Measurements from ENCODE around the gene ZFAND3. TPM values are rescaled to one million over a fixed set of nuclear protein-coding genes. Genes with fewer than 3 reads are reported as not detected.
A peak's percentile ranks its signal among the peaks of the same experiment; 100 is the strongest.

Gene ZFAND3
- total and polyA plus RNA-seq, 4 donors: 24.5 to 152 (median 81.6) TPM

DNA sequence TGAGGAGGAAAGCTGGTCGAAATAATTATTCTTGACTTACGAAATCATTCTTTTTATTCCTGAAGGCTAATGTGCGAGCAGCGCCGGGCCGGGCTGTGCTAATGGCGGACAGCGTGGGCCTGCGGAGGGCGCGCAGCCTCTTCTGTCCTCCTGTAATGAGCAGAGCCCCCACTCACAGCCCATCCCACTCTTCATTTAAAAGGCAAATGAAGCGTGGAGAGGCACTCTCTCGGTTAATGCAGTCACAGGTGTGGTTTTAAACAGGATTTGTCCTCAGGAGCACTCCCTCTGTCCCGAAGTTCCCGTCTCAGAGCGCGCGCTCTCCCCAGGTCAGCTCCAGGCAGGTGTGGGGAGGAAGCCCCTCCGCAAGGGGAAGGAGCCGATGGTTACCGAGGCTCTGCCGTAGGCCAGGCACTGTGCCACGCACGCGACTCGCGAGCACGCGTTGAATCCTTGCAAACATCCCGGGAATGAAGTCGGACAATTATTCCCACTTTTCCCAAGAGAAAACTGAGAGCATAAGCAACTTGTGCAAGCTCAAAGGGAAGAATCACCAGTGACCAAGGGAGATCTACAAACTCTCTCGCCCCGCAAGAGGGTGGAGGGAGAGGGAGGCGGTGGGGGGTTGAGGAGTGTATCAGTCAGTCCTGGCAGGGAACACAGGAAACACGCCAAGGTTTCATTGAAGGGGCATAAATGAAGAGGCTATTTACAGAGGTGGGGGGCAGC is 35.5 kb upstream of the ZFAND3 start:
- Histone ChIP-seq H3K4me3 (ENCODE audit: low read depth, low read length) (peak overlapping the region; percentile 55), H3K9me3 (ENCODE audit: control insufficient read depth, insufficient read depth, low read length) (no peaks in the 10 kb centered on the region), H3K36me3 (ENCODE audit: control insufficient read depth, insufficient read depth, low read length) (no peaks in the 10 kb centered on the region), H3K4me1 (ENCODE audit: control insufficient read depth, insufficient read depth, low read length) (peaks cover 27% of the 10 kb centered on the region), H3K27me3 (ENCODE audit: control insufficient read depth, insufficient read depth, low read length) (no peaks in the 10 kb centered on the region), H3K27ac (ENCODE audit: low read depth, low read length) (peak overlapping the region; percentile 64)
- WGBS (ENCODE audit: insufficient coverage): 4% methylated on average over 22 of the region's 35 CpGs
- peak in 5 of 6 donors; percentile 15 to 87 (median 42) for DNase-seq (ENCODE audit: low read depth in 4 of 6, low spot score in 6 of 6)

DNA sequence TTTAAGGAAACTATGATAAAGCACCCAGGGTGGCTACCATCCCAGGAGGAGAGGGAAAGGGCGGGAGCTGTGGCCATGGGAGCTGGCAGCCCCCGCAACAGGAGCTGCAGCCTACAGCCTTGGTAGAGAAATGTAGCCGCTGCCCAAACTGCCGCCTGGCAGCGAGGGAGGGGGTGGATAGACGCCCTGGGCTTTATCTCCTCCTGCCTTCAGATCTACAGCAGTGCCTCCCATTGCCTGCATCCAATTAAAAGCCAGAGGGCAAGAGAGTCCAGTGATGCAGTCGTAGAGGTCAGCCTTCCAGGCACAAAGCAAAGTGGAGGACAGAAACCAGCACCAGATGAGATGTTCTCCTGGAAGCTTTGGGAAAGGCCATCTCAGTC is 35.0 kb upstream of the ZFAND3 start:
- Histone ChIP-seq H3K27me3 (ENCODE audit: control insufficient read depth, insufficient read depth, low read length) (no peaks in the 10 kb centered on the region), H3K27ac (ENCODE audit: low read depth, low read length) (no peak overlapping the region), H3K4me1 (ENCODE audit: control insufficient read depth, insufficient read depth, low read length) (peaks cover 22% of the 10 kb centered on the region), H3K9me3 (ENCODE audit: control insufficient read depth, insufficient read depth, low read length) (no peaks in the 10 kb centered on the region), H3K36me3 (ENCODE audit: control insufficient read depth, insufficient read depth, low read length) (no peaks in the 10 kb centered on the region), H3K4me3 (ENCODE audit: low read depth, low read length) (peak overlapping the region; percentile 55)
- DNase-seq (ENCODE audit: low read depth in 4 of 6, low spot score in 6 of 6): no peak
- 30% methylated on average over 5 of the region's 7 CpGs for WGBS (ENCODE audit: insufficient coverage)

DNA sequence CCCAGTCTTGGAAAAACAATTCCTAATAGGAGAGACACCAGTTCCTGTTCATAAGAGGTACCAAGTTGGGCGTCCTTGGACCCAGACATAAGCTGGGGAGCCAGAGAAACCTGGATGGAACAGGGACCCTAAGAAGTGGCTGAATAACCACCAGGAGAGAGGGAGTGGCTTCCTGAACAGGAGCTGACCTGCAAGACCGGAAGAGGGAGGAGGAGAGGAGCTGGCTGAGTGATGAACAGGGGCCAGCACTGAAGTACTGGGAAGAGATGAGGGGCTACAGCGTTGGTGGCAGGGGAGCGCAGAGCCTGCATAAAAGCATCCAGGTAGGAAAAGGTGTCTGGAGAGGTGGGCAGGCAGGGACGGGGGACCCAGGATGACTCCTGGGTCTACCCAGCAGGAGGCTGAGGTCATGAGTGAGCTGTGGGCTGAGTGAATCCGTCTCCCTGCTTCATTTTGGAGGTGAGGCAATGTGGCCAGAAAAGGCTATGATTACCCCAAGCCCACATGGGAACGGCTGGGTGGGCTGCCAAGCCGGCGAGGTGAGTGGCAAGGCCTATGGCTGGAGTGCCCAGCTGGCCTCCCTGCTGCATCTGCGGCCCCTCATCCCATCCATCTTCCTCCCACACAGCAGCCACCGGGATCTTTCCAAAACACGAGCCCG is 34.4 kb upstream of the ZFAND3 start:
- no peak for DNase-seq (ENCODE audit: low read depth in 4 of 6, low spot score in 6 of 6)
- Histone ChIP-seq H3K4me3 (ENCODE audit: low read depth, low read length) (no peak overlapping the region), H3K36me3 (ENCODE audit: control insufficient read depth, insufficient read depth, low read length) (no peaks in the 10 kb centered on the region), H3K9me3 (ENCODE audit: control insufficient read depth, insufficient read depth, low read length) (no peaks in the 10 kb centered on the region), H3K27me3 (ENCODE audit: control insufficient read depth, insufficient read depth, low read length) (no peaks in the 10 kb centered on the region), H3K4me1 (ENCODE audit: control insufficient read depth, insufficient read depth, low read length) (peaks cover 22% of the 10 kb centered on the region), H3K27ac (ENCODE audit: low read depth, low read length) (no peak overlapping the region)
- 77% methylated on average over 13 of the region's 13 CpGs for WGBS (ENCODE audit: insufficient coverage)

DNA sequence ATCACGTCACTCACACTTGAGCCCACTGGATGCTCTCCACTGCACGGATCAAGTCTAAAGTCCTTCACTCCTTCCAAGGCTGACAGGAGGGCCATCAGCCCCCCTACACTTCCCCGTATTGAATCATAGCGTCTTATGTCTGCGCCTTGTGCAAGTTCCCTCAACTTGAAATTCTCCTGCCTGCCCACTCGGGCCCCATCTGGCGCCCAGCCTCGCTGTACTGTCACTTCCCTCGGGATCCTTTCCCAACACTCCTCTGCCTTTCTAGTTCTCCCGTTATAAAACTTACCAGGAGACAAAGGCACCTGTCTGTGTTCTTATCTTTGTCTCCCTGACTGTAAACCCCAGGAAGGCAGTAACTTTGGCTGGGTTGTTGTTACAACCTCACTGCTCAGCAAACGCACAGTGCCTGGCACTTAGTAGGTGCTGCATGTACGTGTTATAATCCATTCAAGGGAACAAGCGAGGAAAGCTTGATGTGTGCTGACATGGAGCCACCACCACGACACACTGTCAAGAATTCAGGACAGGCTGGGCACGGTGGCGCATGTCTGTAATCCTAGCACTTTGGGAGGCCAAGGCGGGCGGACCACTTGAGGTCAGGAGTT is 33.8 kb upstream of the ZFAND3 start:
- H3K4me3 ChIP-seq (ENCODE audit: low read depth, low read length): no peak overlapping the region
- no peak overlapping the region for H3K27ac ChIP-seq (ENCODE audit: low read depth, low read length)
- no peak for DNase-seq (ENCODE audit: low read depth in 4 of 6, low spot score in 6 of 6)
- no peaks in the 10 kb centered on the region for H3K36me3 ChIP-seq (ENCODE audit: control insufficient read depth, insufficient read depth, low read length)
- peaks cover 22% of the 10 kb centered on the region for H3K4me1 ChIP-seq (ENCODE audit: control insufficient read depth, insufficient read depth, low read length)
- 67% methylated on average over 14 of the region's 18 CpGs for WGBS (ENCODE audit: insufficient coverage)
- H3K27me3 ChIP-seq (ENCODE audit: control insufficient read depth, insufficient read depth, low read length): no peaks in the 10 kb centered on the region
- no peaks in the 10 kb centered on the region for H3K9me3 ChIP-seq (ENCODE audit: control insufficient read depth, insufficient read depth, low read length)

DNA sequence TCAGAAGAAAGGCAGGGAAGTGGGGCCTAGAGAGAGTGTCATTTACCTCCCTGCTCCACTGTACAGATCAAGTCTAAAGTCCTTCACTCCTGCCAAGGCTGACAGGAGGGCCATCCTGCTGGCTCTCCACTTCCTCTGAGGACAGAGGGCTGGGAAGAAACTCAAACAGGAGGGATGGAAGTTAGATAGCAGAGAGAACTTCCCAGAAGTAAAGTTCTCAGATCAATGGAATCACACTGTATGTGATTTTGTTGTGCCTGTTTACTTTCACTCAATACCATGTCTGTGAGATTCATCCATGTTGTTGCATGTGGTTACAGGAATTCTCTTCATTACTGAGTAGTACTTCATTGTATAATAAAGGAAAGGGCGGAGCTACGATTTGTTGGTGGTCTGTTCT is 32.3 kb upstream of the ZFAND3 start:
- H3K4me3 ChIP-seq (ENCODE audit: low read depth, low read length): no peak overlapping the region
- no CpG with 5 or more reads among the region's 2 CpGs for WGBS (ENCODE audit: insufficient coverage)

DNA sequence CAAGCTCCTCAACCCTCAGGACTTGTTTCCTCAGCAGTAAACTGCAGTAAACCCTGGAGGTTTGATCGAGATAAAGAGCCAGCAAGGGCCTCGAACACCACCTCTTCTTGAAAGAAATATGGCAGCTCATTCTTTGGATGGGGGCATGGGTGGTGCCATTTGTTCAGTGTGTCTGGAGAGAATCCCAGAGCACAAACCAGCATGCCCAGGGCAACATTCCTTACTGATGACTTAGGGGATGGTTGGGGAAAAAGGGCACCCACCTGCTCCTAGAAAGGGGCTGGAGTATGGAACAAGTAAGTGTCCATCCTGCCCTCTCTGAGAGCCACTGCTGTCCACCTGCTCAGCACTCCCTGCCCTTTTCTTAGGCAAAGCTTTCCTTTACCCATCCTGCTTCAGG is 31.3 kb upstream of the ZFAND3 start:
- no CpG with 5 or more reads among the region's 2 CpGs for WGBS (ENCODE audit: insufficient coverage)
- no peak overlapping the region for H3K4me3 ChIP-seq (ENCODE audit: low read depth, low read length)

More for the DNA sequence above, 32.3 kb upstream of the ZFAND3 start:
- no peak for DNase-seq (ENCODE audit: low read depth in 4 of 6, low spot score in 6 of 6)
- no peaks in the 10 kb centered on the region for H3K9me3 ChIP-seq (ENCODE audit: control insufficient read depth, insufficient read depth, low read length)
- H3K4me1 ChIP-seq (ENCODE audit: control insufficient read depth, insufficient read depth, low read length): peaks cover 31% of the 10 kb centered on the region
- H3K27me3 ChIP-seq (ENCODE audit: control insufficient read depth, insufficient read depth, low read length): no peaks in the 10 kb centered on the region
- no peaks in the 10 kb centered on the region for H3K36me3 ChIP-seq (ENCODE audit: control insufficient read depth, insufficient read depth, low read length)
- no peak overlapping the region for H3K27ac ChIP-seq (ENCODE audit: low read depth, low read length)

DNA sequence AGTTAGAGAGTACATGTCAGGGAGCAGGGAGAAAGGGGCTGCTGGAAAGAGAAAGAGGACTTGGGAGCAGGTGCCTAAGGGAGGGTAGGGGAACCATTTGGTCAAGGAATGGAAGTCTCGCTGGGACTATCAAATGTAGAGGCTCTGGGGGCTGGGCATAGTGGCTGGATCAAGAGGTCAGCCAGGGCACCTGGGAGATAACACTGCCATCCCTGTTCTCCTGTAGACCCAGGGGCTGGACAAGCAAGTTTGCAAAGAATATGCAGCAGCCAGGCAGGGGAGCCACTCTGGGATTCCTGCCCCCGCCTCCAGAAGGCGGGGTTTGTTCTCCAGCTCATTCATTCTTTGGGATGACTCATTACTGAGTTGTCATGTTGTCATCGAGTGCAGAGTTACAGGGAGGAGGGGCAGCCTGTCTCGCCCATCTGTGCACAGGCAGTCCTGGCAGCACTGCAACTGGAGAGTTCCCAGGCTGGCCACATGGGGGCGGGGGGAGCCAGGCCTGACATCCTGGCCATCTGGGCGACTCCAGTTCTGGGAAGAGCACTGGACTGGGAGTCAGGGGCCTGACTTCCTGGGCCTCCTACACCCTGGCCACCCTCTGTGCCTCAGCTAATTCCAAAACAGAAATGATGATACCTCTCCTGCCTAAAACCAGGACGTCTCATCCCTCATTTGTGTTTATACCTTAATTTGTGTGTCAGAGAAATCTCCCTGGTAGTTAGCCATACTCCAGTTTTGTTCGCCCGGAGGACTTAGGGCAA is 28.2 kb upstream of the ZFAND3 start:
- H3K27me3 ChIP-seq (ENCODE audit: control insufficient read depth, insufficient read depth, low read length): no peaks in the 10 kb centered on the region
- H3K27ac ChIP-seq (ENCODE audit: low read depth, low read length): no peak overlapping the region
- H3K4me1 ChIP-seq (ENCODE audit: control insufficient read depth, insufficient read depth, low read length): peaks cover 10% of the 10 kb centered on the region
- no peaks in the 10 kb centered on the region for H3K36me3 ChIP-seq (ENCODE audit: control insufficient read depth, insufficient read depth, low read length)
- H3K9me3 ChIP-seq (ENCODE audit: control insufficient read depth, insufficient read depth, low read length): no peaks in the 10 kb centered on the region
- no peak overlapping the region for H3K4me3 ChIP-seq (ENCODE audit: low read depth, low read length)
- DNase-seq (ENCODE audit: low read depth in 4 of 6, low spot score in 6 of 6): peak in 4 of 6 donors; percentile 52 to 95 (median 73)
- 7% methylated on average over 7 of the region's 10 CpGs for WGBS (ENCODE audit: insufficient coverage)

More for the DNA sequence above, 31.3 kb upstream of the ZFAND3 start:
- no peak for DNase-seq (ENCODE audit: low read depth in 4 of 6, low spot score in 6 of 6)
- Histone ChIP-seq H3K27me3 (ENCODE audit: control insufficient read depth, insufficient read depth, low read length) (no peaks in the 10 kb centered on the region), H3K4me1 (ENCODE audit: control insufficient read depth, insufficient read depth, low read length) (peaks cover 26% of the 10 kb centered on the region), H3K9me3 (ENCODE audit: control insufficient read depth, insufficient read depth, low read length) (no peaks in the 10 kb centered on the region), H3K36me3 (ENCODE audit: control insufficient read depth, insufficient read depth, low read length) (no peaks in the 10 kb centered on the region), H3K27ac (ENCODE audit: low read depth, low read length) (no peak overlapping the region)

DNA sequence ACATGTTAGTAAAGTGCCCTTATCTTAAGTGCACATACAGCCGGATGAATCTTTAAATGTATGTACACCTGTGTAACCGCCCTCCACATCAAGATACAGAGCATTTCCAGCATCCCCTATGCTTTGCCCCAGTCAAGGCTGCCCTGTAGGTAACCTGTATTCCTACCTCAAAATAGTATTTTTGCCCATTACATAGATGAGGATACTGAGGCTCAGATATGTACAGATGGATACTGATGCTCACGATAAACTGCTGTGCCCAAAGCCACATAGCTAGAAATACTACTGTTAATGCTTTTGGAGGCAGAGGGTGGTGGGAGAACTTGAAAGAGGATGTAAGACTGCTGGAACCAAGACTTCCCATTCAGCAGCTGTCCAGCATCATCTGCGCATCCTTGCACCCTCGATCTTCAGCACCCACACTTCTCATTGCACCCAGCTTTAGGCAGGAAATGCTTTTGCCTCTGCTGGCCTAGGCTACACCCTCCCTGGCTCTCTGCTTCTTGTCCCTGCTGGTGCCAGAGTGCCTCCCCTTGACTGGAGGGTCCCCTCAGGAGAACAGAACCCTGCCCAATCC is 27.0 kb upstream of the ZFAND3 start:
- H3K27ac ChIP-seq (ENCODE audit: low read depth, low read length): no peak overlapping the region
- no peak for DNase-seq (ENCODE audit: low read depth in 4 of 6, low spot score in 6 of 6)
- no peaks in the 10 kb centered on the region for H3K36me3 ChIP-seq (ENCODE audit: control insufficient read depth, insufficient read depth, low read length)
- peaks cover 10% of the 10 kb centered on the region for H3K4me1 ChIP-seq (ENCODE audit: control insufficient read depth, insufficient read depth, low read length)
- H3K4me3 ChIP-seq (ENCODE audit: low read depth, low read length): no peak overlapping the region
- WGBS (ENCODE audit: insufficient coverage): 75% methylated on average over 2 of the region's 5 CpGs
- no peaks in the 10 kb centered on the region for H3K9me3 ChIP-seq (ENCODE audit: control insufficient read depth, insufficient read depth, low read length)
- no peaks in the 10 kb centered on the region for H3K27me3 ChIP-seq (ENCODE audit: control insufficient read depth, insufficient read depth, low read length)

DNA sequence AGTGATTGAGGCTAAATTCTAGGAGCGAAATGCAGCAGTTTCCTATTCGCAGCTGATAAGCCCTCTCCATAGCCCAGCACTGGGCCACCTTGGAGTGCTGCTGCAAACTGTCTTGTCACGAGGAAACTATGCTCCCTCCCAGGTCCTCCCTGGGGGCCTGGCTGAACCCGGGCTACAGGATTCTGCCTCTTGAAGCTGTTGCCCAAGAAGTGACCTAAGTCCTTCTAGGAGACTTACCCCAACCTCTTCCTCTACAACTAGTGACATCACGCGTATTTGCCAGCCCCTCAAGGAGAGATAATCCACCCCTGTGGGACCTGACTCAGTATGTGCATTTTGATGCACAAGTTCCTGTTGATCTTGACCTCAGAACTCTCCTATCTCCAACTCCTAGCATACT is 26.5 kb upstream of the ZFAND3 start:
- no peaks in the 10 kb centered on the region for H3K27me3 ChIP-seq (ENCODE audit: control insufficient read depth, insufficient read depth, low read length)
- no peak for DNase-seq (ENCODE audit: low read depth in 4 of 6, low spot score in 6 of 6)
- 87% methylated on average over 6 of the region's 6 CpGs for WGBS (ENCODE audit: insufficient coverage)
- H3K27ac ChIP-seq (ENCODE audit: low read depth, low read length): no peak overlapping the region
- H3K4me3 ChIP-seq (ENCODE audit: low read depth, low read length): no peak overlapping the region
- H3K9me3 ChIP-seq (ENCODE audit: control insufficient read depth, insufficient read depth, low read length): no peaks in the 10 kb centered on the region
- H3K4me1 ChIP-seq (ENCODE audit: control insufficient read depth, insufficient read depth, low read length): peaks cover 10% of the 10 kb centered on the region
- H3K36me3 ChIP-seq (ENCODE audit: control insufficient read depth, insufficient read depth, low read length): no peaks in the 10 kb centered on the region

Data from spinal cord (tissue), 10 donors.